SHP77 (cell line): ENCODE results near the gene UCK2.

ENCODE experiments used
- DNase-seq, 2 experiments: peaks; one replicate each; lab custom pipeline; 2025; lab: John Stamatoyannopoulos, UW

The UCK2 gene

GRCh38 chr1:165834229-165834628, 6.8 kb downstream of the UCK2 start:
- DNase-seq: no peak

- no peak for DNase-seq
Measured at GRCh38 chr1:165834881-165835280, 7.5 kb downstream of the UCK2 start.

GRCh38 chr1:165836664-165837482, 9.5 kb downstream of the UCK2 start:
- no peak for DNase-seq

GRCh38 chr1:165837838-165838364, 10.5 kb downstream of the UCK2 start:
- no peak for DNase-seq

- DNase-seq: no peak
Measured at GRCh38 chr1:165840423-165840822, 13.0 kb downstream of the UCK2 start.

GRCh38 chr1:165841582-165842017, 14.2 kb downstream of the UCK2 start:
- DNase-seq: no peak

- no peak for DNase-seq
Measured at GRCh38 chr1:165842023-165842670, 14.7 kb downstream of the UCK2 start.

GRCh38 chr1:165842671-165843129, 15.3 kb downstream of the UCK2 start:
- no peak for DNase-seq

- DNase-seq: no peak
Measured at GRCh38 chr1:165843304-165843703, 15.9 kb downstream of the UCK2 start.

GRCh38 chr1:165844114-165844798, 16.8 kb downstream of the UCK2 start:
- DNase-seq: no peak

- no peak for DNase-seq
Measured at GRCh38 chr1:165844933-165845332, 17.5 kb downstream of the UCK2 start.

GRCh38 chr1:165845569-165845968, 18.2 kb downstream of the UCK2 start:
- no peak for DNase-seq

GRCh38 chr1:165845992-165846748, 18.8 kb downstream of the UCK2 start:
- DNase-seq: no peak

GRCh38 chr1:165847486-165847885, 20.1 kb downstream of the UCK2 start:
- no peak for DNase-seq

- no peak for DNase-seq
Measured at GRCh38 chr1:165849353-165850133, 22.1 kb downstream of the UCK2 start.

- no peak for DNase-seq
Measured at GRCh38 chr1:165851034-165851658, 23.7 kb downstream of the UCK2 start.

- DNase-seq: no peak
Measured at GRCh38 chr1:165852871-165853270, 25.5 kb downstream of the UCK2 start.

GRCh38 chr1:165853528-165854075, 26.2 kb downstream of the UCK2 start:
- DNase-seq: no peak

GRCh38 chr1:165854101-165854845, 26.9 kb downstream of the UCK2 start:
- no peak for DNase-seq
